Fibroblast of the aortic adventitia (primary cell): ENCODE measurements around the gene RAB40C. TPM values are rescaled to one million over a fixed set of nuclear protein-coding genes. Genes with fewer than 3 reads are reported as not detected.

Experiments
- DNase-seq: peaks from one replicate; pipeline ENCODE4 v3.0.0-alpha.2; 2010; ENCODE audit warnings: low read depth
- H3K4me3 ChIP-seq: 2 replicates; pipeline ENCODE4 v1.5.1; 2011; ENCODE audit warnings: low read depth, mild to moderate bottlenecking, control low read depth, low read length, moderate library complexity
- total RNA-seq: library from RNA; depleted of rRNA; stranded (reverse); fragments of >200 nt; gene quantifications from 2 replicates; pipeline ENCODE4 v1.2.3, GENCODE V29; 2012; ENCODE audit warnings: low replicate concordance
- TF ChIP-seq, protein P1 (sequence below): IDR thresholded peaks from 2 replicates; pipeline ENCODE4 v1.5.1; 2011; ENCODE audit warnings: mild to moderate bottlenecking, low read length, control low read depth, inconsistent platforms; ENCODE audit not compliant: insufficient read depth

The RAB40C gene
- total RNA-seq, 1 donor, result 12.0 TPM

DNA sequence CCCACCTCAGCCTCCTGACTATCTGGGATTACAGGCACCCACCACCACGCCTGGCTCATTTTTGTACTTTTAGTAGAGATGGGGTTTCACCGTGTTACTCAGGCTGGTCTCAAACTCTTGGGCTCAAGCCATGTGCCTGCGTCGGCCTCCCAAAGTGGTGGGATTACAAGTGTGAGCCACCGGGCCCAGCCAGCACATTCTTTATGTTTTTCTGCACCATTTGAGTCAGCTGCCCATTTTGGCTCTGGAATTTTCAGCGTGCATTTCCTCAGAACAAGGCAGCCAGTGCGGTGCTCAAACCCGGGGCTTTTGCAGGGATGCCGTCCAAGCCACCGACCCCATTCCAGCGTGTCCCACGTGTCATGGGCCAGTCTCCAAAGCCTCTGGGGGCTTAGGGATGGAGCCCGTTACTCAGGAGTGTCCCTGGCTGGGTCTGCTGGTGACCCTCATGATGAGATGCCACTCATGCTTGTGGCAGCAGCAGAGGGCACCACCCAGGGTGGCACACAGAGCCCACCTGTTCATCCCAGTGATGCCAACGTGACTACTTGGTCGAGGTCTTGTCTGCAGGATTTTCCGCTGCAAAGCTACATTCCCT lies 3.7 kb upstream of the RAB40C start:
- peak; percentile 55 for DNase-seq
- TF ChIP-seq, protein P1, sequence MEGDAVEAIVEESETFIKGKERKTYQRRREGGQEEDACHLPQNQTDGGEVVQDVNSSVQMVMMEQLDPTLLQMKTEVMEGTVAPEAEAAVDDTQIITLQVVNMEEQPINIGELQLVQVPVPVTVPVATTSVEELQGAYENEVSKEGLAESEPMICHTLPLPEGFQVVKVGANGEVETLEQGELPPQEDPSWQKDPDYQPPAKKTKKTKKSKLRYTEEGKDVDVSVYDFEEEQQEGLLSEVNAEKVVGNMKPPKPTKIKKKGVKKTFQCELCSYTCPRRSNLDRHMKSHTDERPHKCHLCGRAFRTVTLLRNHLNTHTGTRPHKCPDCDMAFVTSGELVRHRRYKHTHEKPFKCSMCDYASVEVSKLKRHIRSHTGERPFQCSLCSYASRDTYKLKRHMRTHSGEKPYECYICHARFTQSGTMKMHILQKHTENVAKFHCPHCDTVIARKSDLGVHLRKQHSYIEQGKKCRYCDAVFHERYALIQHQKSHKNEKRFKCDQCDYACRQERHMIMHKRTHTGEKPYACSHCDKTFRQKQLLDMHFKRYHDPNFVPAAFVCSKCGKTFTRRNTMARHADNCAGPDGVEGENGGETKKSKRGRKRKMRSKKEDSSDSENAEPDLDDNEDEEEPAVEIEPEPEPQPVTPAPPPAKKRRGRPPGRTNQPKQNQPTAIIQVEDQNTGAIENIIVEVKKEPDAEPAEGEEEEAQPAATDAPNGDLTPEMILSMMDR, result no peak

DNA sequence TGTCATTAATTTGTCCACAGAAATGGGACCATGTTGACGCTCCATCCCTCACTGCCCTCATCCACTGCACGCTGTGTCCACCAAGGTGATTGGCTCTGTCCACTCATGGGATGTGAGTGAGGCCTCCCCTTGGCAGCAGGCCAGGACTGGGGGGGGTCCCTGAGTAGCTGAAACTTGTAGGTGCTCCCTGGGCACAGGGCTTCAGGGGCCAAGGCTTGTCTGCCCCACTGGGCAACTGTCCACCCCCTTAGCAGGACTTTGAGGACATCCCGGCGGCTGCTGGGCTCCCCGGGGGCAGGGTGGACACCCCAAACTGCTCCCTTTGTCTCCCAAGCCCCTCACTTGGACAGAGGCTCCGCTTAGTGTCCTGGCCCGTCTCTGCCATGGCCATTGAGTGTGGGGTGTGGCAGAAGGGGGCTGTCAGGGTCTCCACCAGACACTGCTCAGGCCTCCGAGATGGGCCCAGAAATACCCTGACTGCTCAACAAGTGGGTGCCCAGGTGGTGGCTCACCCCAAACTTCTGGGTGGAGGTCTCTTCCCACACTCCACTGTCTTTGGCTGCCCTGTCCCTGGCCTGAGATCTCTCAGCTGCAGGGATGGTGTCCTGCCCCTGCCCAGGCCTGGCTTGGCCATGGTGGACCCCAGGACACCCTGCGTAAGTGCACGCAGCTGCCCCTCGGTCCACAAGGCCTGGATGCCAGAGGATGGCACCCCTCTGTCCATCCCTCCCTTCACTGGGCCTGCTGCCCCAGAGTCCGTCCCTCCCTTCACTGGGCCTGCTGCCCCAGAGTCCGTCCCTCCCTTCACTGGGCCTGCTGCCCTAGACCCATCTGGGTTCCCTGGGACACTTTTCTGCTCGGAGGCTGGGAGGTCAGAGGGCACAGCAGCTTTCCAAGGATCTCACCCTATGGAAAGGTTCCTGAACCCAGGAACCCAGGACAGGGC lies 2.9 kb upstream of the RAB40C start:
- H3K4me3 ChIP-seq, result no peak overlapping the region
- TF ChIP-seq, protein P1, result no peak
- peak; percentile 13 for DNase-seq

More for the DNA sequence above, 3.7 kb upstream of the RAB40C start:
- H3K4me3 ChIP-seq, result no peak overlapping the region

DNA sequence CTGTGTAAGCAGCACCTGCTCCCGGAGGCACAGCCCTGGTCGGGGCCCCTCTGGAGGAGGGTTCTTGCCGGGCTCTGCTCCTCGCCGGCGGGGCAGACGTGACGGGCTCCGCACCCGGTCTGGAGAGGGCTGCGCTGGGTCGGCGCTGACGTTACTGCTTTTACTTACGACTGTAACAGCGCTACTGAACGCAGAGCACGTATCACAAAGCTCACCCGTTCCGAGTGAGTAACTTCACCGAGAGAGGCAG lies 1.3 kb upstream of the RAB40C start:
- TF ChIP-seq, protein P1, result no peak
- peak; percentile 62 for DNase-seq
- peak overlapping the region; percentile 84 for H3K4me3 ChIP-seq

DNA sequence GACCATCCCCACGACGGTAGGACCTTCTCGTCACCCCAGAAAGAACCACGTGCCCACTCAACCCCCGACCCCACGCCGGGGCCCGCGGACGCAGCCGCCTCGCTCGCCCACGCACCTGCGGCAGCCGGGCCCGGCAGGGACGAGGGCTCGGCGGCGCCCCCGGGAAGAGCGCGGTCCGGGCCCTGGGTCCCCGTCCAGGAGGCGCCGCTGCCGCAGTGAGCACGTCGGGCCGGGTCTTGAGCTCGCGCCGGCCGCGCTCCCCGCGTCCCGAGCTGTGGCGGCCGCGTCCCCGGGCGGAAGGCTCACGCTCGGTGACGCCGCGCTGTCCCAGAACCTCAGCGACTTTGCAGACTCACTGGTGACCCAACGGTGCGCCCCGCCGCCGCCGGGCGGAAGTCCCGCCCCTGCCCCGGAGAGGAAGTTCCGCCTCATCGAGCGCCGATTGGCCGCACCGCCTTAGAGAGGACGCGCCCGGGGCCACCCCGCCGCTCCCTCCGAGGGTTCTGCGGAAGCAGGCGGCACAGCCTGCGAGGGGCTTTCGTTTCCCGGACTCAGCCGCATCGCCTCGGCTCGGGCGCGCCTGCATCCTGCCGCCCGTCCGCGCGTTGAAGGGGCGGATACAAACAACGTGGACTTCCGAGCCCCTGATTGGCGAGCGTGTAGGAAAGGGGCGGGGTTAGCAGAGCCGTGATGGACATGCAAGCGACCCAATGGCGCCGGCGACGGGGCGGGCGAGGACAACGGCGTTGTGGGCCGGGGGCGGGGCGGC lies 793 bp upstream of the RAB40C start:
- TF ChIP-seq, protein P1, result no peak
- H3K4me3 ChIP-seq, result peak overlapping the region; percentile 84
- DNase-seq, result peak; percentile 95

DNA sequence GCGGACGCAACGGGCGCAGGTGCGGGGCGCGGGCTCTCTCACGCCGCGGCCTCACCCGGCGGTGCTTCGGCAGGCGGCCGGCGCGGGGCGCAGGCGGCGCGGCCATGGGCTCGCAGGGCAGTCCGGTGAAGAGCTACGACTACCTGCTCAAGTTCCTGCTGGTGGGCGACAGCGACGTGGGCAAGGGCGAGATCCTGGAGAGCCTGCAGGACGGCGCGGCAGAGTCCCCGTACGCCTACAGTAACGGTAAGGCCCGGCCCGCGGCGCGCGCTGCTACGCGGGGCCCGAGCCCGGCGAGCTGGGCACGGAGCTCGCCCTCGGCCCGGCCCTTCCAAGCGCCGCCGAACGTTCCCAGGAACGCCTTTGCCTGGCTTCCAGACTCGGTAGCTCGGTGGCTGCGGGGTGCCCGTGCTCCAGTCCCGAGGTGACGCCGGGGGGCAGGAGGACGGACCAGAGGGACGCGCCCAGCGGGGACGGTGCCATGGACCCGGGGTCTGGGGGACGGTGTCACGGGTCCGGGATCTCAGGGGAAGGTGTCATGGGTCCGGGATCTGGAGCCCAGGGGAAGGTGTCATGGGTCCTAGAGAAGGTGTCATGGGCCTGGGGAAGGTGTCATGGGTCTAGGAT lies 435 bp downstream of the RAB40C start:
- TF ChIP-seq, protein P1, result no peak
- DNase-seq, result peak; percentile 35
- H3K4me3 ChIP-seq, result peak overlapping the region; percentile 91

DNA sequence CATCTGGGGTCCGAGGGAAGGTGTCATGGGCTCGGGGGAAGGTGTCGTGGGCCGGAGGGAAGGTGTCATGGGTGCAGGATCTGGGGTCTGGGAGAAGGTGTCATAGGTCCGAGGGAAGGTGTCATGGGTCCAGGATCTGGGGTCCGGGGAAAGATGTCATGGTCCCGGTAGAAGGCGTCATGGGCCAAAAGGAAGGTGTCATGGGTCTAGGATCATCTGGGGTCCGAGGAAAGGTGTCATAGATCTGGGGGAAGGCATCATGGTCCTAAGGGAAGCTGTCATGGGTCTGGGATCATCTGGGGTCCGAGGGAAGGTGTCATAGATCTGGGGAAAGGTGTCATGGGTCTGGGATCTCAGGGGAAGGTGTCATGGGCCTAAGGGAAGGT lies 942 bp downstream of the RAB40C start:
- H3K4me3 ChIP-seq, result peak overlapping the region; percentile 91
- TF ChIP-seq, protein P1, result no peak
- DNase-seq, result no peak
